NCI-H1092 (cell line): Measurements from ENCODE around the gene ANKRD2.
"Not testable (repeated sequence)": the region's sequence is repeated elsewhere in the genome, so short reads cannot be mapped to it uniquely, and the experiment has no call there.

Source experiments
- DNase-seq: peaks from one replicate; lab custom pipeline; 2025; lab: John Stamatoyannopoulos, UW

Gene ANKRD2

GRCh38 chr10:97571622-97572021 lies 957 bp upstream of the ANKRD2 start:
- DNase-seq = no peak

- DNase-seq = no peak
Observed at GRCh38 chr10:97573021-97573420, 442 bp downstream of the ANKRD2 start.

- no peak for DNase-seq
Observed at GRCh38 chr10:97573672-97574071, 1.1 kb downstream of the ANKRD2 start.

GRCh38 chr10:97574374-97575126 lies 2.0 kb downstream of the ANKRD2 start:
- DNase-seq = peak; percentile 24

- no peak for DNase-seq
Observed at GRCh38 chr10:97575127-97575668, 2.6 kb downstream of the ANKRD2 start.

- DNase-seq = not testable (repeated sequence)
Observed at GRCh38 chr10:97576487-97576886, 3.9 kb downstream of the ANKRD2 start.

- no peak for DNase-seq
Observed at GRCh38 chr10:97577701-97578100, 5.1 kb downstream of the ANKRD2 start.

GRCh38 chr10:97578171-97578844 lies 5.7 kb downstream of the ANKRD2 start:
- DNase-seq = no peak

GRCh38 chr10:97580421-97581367 lies 8.1 kb downstream of the ANKRD2 start:
- no peak for DNase-seq

- no peak for DNase-seq
Observed at GRCh38 chr10:97582169-97582568, 9.6 kb downstream of the ANKRD2 start.

GRCh38 chr10:97583476-97583875 lies 10.9 kb downstream of the ANKRD2 start:
- no peak for DNase-seq

- no peak for DNase-seq
Observed at GRCh38 chr10:97584060-97584797, 11.7 kb downstream of the ANKRD2 start, which contains the start of gene HOGA1. Gene HOGA1 (plus strand): TSS chr10:97584389. CDS start chr10:97584704, 315 bp downstream.

GRCh38 chr10:97584798-97585438 lies 12.3 kb downstream of the ANKRD2 start:
- no peak for DNase-seq

GRCh38 chr10:97585439-97585811 lies 12.8 kb downstream of the ANKRD2 start:
- no peak for DNase-seq

- DNase-seq = no peak
Observed at GRCh38 chr10:97587183-97587582, 14.6 kb downstream of the ANKRD2 start.

- no peak for DNase-seq
Observed at GRCh38 chr10:97589479-97589878, 16.9 kb downstream of the ANKRD2 start, which contains the start of gene C10orf62. Gene C10orf62 (plus strand): TSS chr10:97589721. CDS start chr10:97589898, 177 bp downstream.

GRCh38 chr10:97590082-97590747 lies 17.6 kb downstream of the ANKRD2 start:
- DNase-seq = no peak

- no peak for DNase-seq
Observed at GRCh38 chr10:97590748-97591495, 18.3 kb downstream of the ANKRD2 start.

- DNase-seq = no peak
Observed at GRCh38 chr10:97593421-97593820, 20.8 kb downstream of the ANKRD2 start.
